GM20431 (cell line): ENCODE measurements around the gene AIF1L.

Experiments
- in situ Hi-C: fragments of 300-500 bp; cut with MseI, MboI; formaldehyde crosslinking; loops from one replicate; pipeline ENCODE4 v1.15.0; 2020; ENCODE audit warnings: low sequenced_read_pairs; ENCODE audit not compliant: unreplicated experiment

Gene AIF1L

GRCh38 chr9:131072871-131073237 is 23.5 kb upstream of the AIF1L start:
- in situ Hi-C loops, result loop anchor here (25.0 kb wide), 1 partner anchor 264 kb away; no protein-coding TSS in a partner anchor

GRCh38 chr9:131076347-131077195 is 19.8 kb upstream of the AIF1L start:
- in situ Hi-C loops, result no loop called here

DNA sequence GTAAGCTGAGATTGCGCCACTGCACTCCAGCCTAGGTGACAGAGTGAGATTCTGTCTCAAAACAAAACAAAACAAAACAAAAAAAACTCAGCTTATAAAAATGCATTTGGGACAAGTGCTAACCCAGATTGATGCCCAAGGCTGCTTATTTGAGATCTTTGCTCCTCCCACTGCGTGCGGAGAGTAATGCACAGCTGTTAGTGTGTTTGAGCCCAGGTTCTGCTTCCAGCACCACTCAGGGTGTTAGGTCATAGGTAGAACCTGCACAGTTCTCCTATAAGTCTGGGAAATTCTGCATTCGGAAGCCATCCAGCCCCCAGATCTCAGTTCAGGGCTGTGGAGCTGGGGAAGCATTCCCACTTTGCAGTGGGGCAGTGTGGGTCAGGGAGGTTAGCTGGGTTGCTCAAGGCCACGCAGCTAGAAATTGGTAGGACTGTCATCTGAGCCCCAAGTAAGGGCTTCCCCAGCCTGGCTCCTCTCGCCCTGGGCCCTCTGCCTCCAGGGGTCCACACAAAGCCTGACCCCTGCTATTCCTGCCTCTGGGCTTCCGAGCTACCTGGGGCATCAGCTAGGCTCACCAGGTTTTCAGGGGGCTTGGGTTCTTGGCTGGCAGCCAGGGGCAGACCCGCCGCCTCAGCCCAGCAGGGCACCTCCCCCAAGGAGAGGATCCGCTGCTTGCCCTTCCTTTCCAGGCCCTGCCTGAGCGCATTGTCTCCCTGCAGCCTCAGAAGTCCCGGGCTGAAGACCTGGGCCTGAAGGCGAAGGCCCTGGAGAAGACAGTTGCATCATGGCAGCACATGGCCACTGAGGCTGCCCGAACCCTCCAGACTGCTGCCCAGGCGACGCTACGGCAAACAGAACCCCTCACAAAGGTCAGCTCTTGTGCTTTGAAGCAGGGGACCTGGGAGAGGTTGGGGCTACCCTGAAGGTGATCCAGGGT is 17.6 kb upstream of the AIF1L start:
- in situ Hi-C loops, result no loop called here

GRCh38 chr9:131080589-131080988 is 15.7 kb upstream of the AIF1L start:
- in situ Hi-C loops, result no loop called here

- in situ Hi-C loops, result no loop called here
Measured at GRCh38 chr9:131081868-131082267, 14.5 kb upstream of the AIF1L start.

GRCh38 chr9:131082774-131083512 is 13.4 kb upstream of the AIF1L start:
- in situ Hi-C loops, result no loop called here

DNA sequence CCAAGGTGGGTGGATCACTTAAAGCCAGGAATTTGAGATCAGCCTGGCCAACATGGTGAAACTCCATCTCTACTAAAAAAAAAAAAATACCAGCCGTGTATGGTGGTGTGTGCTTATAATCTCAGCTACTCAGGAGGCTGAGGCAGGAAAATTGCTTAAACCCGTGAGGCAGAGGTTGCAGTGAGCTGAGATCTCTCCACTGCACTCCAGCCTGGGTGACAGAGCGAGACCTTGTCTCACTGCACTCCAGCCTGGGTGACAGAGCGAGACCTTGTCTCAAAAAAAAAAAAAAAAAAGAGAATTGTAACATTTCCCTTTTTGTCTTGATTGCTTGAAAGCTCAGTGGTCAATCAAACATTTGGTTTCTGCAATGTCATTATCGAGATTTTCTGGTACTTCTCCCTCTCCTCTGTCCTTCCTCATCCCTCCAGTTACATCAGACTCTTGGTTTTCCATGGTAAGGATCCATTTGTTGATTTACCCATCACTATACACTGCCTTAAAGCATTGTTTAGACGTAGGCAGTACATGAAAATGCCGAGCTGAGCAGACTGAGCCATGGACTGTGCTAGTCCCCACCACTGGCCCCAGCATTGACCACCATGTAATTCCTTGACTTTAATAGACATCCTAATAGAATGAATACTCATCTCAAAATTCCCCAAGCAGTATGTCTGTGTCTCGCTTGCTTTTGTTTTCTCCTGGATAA is 11.5 kb upstream of the AIF1L start:
- in situ Hi-C loops, result no loop called here

DNA sequence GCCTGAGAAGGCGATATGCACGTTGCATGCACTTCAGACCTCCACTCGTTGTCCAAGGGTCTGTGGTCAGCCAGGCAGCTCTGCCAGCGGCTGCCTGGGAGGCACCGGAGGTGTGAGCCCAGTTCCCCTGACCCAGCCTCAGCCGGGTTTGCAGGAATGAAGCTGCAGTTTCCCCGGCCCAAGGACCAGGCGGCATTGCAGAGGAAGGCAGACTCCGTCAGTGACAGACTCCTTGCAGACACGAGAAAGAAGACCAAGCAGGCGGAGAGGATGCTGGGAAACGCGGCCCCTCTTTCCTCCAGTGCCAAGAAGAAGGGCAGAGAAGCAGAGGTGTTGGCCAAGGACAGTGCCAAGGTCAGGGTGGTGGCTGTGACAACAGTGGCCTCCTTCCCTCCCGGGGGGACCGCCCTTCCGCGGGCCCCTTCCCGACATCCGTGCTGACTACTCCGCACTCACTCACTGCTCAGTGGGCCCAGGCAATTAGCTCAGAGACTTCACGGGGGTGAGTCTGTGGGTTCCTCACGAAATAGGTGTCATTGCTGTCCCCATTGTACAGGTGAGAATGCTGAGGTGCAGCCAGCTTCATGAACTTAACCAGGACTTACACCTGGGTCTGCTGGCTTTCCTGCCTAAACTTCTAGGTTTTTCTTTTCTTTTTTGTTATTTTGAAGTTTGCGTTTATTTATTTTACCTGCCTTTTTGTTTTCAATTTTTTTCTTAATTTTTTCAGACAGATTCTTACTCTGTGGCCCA is 10.8 kb upstream of the AIF1L start:
- in situ Hi-C loops, result no loop called here

- in situ Hi-C loops, result no loop called here
Measured at GRCh38 chr9:131087354-131087893, 8.9 kb upstream of the AIF1L start.

- in situ Hi-C loops, result no loop called here
Measured at GRCh38 chr9:131090025-131090787, 6.1 kb upstream of the AIF1L start.

GRCh38 chr9:131091352-131091992 is 4.9 kb upstream of the AIF1L start:
- in situ Hi-C loops, result no loop called here

- in situ Hi-C loops, result no loop called here
Measured at GRCh38 chr9:131092030-131092429, 4.3 kb upstream of the AIF1L start.

DNA sequence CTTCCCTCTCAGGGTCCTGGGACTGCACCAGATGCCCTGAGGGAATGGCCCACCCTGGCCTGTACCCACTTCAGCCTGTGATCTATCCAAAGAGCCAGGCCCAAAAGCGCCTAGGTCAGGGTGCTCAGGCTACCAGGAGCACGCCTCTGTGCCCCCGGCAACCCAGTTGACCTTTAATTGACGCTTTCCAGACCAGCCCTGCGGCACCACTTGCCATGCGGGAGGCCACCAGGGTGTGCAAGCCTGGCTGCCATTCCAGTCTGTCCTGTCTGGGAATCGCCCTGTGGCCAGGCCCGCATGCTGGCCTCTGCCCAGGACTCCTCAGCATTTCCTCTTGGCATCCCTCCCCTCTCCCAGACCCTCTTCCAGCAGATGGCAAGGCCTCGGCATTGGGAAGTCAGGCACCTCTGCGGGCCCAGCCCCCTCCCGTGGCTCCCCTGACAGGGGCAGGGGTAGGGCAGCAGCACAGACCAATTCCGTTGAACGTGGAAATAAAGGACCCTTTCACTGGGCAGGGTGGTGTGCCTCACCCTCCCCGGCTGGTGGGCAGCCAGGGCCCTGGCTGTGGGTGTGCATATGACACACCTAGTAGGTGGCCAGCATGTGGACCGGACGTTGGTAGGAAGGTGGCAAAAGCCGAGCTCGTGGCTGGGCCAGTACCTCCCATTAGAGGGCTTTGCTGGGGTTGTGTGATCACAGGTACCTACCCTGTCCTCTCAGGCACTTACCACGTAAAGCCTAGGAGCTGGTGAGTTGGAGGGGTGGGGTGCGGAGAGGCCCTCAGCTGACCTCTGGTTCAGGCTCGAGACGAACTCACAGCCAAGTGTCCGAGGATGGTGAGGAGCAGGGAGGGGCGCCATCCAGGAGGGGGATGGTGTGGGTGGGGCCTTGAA is 3.5 kb upstream of the AIF1L start:
- in situ Hi-C loops, result no loop called here

GRCh38 chr9:131094015-131094414 is 2.3 kb upstream of the AIF1L start:
- in situ Hi-C loops, result no loop called here

DNA sequence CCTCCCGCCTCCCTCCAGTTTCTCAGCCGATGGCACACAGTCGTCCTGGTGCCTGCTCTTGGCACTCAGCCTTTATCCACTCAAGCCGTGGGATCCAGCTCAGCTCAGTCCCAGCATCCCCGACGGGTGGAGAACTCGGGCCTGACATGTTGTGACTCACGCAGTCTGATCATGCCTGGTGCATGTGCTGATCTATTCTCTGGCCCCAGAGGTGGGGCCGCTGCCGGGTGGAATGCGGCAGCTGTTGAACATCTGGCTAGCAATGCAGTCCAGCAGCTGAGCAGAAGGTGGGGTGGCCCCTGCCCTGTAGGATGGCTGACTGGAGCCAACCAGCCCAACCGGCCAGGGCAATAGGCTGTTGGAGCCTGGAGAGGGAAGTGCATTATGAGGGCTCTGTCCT is 1.7 kb upstream of the AIF1L start:
- in situ Hi-C loops, result no loop called here

GRCh38 chr9:131095666-131096268 is 564 bp upstream of the AIF1L start:
- in situ Hi-C loops, result no loop called here
